ENCODE measurements around the gene ATP8B2. TPM values are rescaled to one million over a fixed set of nuclear protein-coding genes. Genes with fewer than 3 reads are reported as not detected.

The ATP8B2 gene
- polyA plus RNA-seq, 1 of the 3 experiments (the other 2 are of a cell fraction): 50.7 TPM

DNA sequence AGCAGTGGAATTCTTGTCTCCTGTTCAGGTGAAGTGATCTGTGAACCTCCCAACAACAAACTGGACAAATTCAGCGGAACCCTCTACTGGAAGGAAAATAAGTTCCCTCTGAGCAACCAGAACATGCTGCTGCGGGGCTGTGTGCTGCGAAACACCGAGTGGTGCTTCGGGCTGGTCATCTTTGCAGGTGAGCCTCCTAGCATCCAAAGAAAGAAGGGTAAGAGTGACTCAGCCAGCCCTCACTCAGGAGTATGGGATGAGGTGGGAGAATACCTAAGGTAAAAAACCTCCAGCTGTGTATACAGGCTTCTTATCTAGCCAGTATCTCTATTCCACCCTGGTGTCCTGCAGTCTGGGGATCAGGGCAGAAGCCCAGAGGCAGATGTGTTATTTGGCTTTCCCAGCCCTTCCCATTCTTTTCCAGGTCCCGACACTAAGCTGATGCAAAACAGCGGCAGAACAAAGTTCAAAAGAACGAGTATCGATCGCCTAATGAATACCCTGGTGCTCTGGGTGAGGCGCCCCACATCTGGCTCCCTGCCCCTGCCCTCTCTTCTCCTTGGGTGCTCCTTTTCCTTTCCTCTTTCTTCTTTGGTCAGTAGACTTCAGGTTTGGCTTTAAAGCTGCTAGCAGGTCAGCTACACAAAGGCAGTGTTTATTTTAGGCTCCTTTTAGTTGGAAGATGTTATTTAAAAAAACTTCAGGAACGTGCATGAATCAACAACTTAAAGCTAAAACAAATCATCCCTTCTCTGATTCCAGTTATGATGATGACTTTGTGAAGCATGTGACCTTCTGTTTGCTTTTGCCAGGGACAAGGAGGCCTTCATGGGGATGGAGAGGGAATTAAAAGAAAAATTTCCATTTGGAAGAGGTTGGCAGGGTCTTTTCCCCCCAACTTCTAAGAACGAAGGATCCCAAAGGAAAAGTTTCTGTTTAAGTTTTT, 9.0 kb downstream of the ATP8B2 start:
- Histone ChIP-seq H3K27ac (ENCODE audit: low read depth in 2 of 2, low read length in 1 of 2) (peak overlapping the region; percentile 25 to 47; a peak in 3 of 4 replicates), H3K9ac (no peak overlapping the region), H2AFZ (ENCODE audit: low read depth) (no peak overlapping the region), H3F3A (replicated peaks; ENCODE audit: insufficient read depth) (peaks cover 11% of the 10 kb centered on the region), H3K36me3 (replicated peaks in 1 of 2; ENCODE audit: control insufficient read depth in 1 of 2, insufficient read depth in 2 of 2, low read length in 1 of 2) (peaks cover 59 to 64% of the 10 kb centered on the region in 2 experiments), H3K4me1 (ENCODE audit: control insufficient read depth in 1 of 2, insufficient read depth in 2 of 2, low read depth in 1 of 2, low read length in 1 of 2) (peaks cover 4 to 7% of the 10 kb centered on the region in 2 experiments; a peak in 2 of 4 replicates), H3K4me2 (no peak overlapping the region), H4K20me1 (ENCODE audit: insufficient read depth) (peaks cover 13% of the 10 kb centered on the region), H3K27me3 (ENCODE audit: insufficient read depth) (no peaks in the 10 kb centered on the region), H3K9me2 (no peaks in the 10 kb centered on the region), H3K9me3 (no peaks in the 10 kb centered on the region), H3K4me3 (ENCODE audit: low read depth in 2 of 2, low read length in 1 of 2) (no peak overlapping the region), H3K79me2 (ENCODE audit: insufficient read depth) (peaks cover 2% of the 10 kb centered on the region; the same call in 1 of the 2 replicates)
- DNase-seq: no peak
- POLR2A ChIA-PET: interaction anchor here (0.9 to 1.0 kb wide), 2 partner anchors 57 to 61 kb away, joined by 3 to 4 read pairs; no protein-coding TSS in a partner anchor
- WGBS (ENCODE audit: low lambda C conversion rate): 88% methylated on average over 13 of the region's 13 CpGs
- CTCF ChIA-PET: interaction anchor here (0.6 to 6.7 kb wide), 49 partner anchors 8 to 233 kb away, joined by 3 to 99 read pairs (median 5); partner anchors contain the start of genes AQP10, ATP8B2, CHRNB2 and HAX1
- TF ChIP-seq, protein P1, sequence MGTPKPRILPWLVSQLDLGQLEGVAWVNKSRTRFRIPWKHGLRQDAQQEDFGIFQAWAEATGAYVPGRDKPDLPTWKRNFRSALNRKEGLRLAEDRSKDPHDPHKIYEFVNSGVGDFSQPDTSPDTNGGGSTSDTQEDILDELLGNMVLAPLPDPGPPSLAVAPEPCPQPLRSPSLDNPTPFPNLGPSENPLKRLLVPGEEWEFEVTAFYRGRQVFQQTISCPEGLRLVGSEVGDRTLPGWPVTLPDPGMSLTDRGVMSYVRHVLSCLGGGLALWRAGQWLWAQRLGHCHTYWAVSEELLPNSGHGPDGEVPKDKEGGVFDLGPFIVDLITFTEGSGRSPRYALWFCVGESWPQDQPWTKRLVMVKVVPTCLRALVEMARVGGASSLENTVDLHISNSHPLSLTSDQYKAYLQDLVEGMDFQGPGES (IDR thresholded peaks at IDR 0.05; ENCODE audit: low read depth, low read length): no peak
- TF ChIP-seq, protein P2, sequence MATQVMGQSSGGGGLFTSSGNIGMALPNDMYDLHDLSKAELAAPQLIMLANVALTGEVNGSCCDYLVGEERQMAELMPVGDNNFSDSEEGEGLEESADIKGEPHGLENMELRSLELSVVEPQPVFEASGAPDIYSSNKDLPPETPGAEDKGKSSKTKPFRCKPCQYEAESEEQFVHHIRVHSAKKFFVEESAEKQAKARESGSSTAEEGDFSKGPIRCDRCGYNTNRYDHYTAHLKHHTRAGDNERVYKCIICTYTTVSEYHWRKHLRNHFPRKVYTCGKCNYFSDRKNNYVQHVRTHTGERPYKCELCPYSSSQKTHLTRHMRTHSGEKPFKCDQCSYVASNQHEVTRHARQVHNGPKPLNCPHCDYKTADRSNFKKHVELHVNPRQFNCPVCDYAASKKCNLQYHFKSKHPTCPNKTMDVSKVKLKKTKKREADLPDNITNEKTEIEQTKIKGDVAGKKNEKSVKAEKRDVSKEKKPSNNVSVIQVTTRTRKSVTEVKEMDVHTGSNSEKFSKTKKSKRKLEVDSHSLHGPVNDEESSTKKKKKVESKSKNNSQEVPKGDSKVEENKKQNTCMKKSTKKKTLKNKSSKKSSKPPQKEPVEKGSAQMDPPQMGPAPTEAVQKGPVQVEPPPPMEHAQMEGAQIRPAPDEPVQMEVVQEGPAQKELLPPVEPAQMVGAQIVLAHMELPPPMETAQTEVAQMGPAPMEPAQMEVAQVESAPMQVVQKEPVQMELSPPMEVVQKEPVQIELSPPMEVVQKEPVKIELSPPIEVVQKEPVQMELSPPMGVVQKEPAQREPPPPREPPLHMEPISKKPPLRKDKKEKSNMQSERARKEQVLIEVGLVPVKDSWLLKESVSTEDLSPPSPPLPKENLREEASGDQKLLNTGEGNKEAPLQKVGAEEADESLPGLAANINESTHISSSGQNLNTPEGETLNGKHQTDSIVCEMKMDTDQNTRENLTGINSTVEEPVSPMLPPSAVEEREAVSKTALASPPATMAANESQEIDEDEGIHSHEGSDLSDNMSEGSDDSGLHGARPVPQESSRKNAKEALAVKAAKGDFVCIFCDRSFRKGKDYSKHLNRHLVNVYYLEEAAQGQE (IDR thresholded peaks at IDR 0.05; ENCODE audit: low read depth, low read length): no peak
- no peak for TF ChIP-seq CHD2 (IDR thresholded peaks at IDR 0.05; ENCODE audit: low read length, partially characterized antibody)
- TF ChIP-seq, protein P3, sequence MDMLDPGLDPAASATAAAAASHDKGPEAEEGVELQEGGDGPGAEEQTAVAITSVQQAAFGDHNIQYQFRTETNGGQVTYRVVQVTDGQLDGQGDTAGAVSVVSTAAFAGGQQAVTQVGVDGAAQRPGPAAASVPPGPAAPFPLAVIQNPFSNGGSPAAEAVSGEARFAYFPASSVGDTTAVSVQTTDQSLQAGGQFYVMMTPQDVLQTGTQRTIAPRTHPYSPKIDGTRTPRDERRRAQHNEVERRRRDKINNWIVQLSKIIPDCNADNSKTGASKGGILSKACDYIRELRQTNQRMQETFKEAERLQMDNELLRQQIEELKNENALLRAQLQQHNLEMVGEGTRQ (IDR thresholded peaks at IDR 0.05; ENCODE audit: borderline replicate concordance, low read depth, low read length): no peak
- TF ChIP-seq, protein P4, sequence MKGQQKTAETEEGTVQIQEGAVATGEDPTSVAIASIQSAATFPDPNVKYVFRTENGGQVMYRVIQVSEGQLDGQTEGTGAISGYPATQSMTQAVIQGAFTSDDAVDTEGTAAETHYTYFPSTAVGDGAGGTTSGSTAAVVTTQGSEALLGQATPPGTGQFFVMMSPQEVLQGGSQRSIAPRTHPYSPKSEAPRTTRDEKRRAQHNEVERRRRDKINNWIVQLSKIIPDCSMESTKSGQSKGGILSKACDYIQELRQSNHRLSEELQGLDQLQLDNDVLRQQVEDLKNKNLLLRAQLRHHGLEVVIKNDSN (IDR thresholded peaks at IDR 0.05; ENCODE audit: borderline replicate concordance, low read depth): no peak
- TF ChIP-seq JUND (IDR thresholded peaks at IDR 0.05): no peak
- TF ChIP-seq, protein P5, sequence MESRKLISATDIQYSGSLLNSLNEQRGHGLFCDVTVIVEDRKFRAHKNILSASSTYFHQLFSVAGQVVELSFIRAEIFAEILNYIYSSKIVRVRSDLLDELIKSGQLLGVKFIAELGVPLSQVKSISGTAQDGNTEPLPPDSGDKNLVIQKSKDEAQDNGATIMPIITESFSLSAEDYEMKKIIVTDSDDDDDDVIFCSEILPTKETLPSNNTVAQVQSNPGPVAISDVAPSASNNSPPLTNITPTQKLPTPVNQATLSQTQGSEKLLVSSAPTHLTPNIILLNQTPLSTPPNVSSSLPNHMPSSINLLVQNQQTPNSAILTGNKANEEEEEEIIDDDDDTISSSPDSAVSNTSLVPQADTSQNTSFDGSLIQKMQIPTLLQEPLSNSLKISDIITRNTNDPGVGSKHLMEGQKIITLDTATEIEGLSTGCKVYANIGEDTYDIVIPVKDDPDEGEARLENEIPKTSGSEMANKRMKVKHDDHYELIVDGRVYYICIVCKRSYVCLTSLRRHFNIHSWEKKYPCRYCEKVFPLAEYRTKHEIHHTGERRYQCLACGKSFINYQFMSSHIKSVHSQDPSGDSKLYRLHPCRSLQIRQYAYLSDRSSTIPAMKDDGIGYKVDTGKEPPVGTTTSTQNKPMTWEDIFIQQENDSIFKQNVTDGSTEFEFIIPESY (IDR thresholded peaks at IDR 0.05; ENCODE audit: borderline replicate concordance, low read depth): no peak
- no peak for TF ChIP-seq GABPA (IDR thresholded peaks at IDR 0.05; ENCODE audit: low read depth)
- no peak for TF ChIP-seq EZH2phosphoT487 (IDR thresholded peaks at IDR 0.05; ENCODE audit: borderline replicate concordance, low read depth)
- TF ChIP-seq RCOR1 (IDR thresholded peaks at IDR 0.05; ENCODE audit: low read length): no peak
- TF ChIP-seq MEF2A (IDR thresholded peaks at IDR 0.05; ENCODE audit: borderline replicate concordance, low read depth): no peak
- no peak for TF ChIP-seq RAD21 (IDR thresholded peaks at IDR 0.05; ENCODE audit: low read length)
- TF ChIP-seq POLR2AphosphoS5 (IDR thresholded peaks at IDR 0.05; ENCODE audit: low read depth, low read length): no peak
